Fibroblast of upper back skin (primary cell): ENCODE data around the gene MBLAC1.

ENCODE experiments used
- DNase-seq: peaks from one replicate; pipeline ENCODE4 v3.0.0-alpha.2; 2013

The MBLAC1 gene

DNA sequence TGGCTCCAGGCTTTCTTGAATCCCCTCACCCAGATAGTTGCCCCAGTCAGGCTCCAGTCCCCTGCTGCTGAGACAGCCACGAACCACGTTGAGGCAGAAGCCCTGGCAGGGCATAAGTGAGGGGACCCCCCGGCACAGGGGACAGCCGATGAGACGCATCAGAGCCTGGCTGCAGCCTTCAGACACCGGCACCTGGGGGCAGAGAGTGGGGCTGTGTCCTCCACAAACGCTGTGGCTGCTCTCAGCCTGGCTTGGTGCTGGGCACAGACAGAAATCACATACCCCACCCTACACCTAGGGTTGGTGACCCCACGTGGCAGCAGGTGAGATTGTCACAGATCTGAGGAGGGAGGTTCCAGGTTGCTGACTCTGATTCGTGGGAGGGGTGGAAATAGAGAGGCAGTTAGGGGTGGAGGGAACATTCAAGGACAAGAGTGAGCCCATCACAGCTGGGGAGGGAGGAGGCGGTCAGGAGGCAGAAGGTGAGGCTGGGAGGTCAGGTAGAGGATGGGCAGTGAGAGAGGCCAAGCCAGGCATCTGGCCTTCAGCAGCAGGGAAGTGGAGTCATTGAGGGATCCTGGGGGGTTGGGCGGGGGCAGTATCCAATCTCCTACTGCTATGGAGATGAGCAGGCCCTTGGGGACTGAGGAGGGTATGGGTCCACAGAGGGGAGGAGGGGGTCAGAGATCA lies 47.2 kb downstream of the MBLAC1 start:
- DNase-seq = no peak

DNA sequence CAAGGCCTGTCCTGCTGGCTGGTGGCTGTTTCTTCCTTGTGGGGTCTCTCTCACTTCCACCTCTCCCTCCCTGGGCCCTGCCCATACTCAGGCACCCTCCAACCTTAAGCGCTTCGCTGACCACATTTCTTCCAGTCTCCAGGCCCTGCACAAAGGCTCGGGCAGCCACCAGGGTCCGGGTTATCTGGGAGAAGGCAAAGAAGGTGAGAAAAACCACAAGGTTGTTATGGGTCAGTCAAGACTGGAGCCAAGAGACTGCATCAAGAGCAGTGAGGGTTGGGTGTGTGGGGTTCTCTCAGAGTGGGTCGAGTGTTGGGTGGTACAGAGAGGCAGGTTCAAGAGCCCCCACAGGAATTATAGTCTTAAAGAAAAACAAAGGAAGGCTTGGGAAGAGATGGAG lies 47.8 kb downstream of the MBLAC1 start:
- DNase-seq = no peak

DNA sequence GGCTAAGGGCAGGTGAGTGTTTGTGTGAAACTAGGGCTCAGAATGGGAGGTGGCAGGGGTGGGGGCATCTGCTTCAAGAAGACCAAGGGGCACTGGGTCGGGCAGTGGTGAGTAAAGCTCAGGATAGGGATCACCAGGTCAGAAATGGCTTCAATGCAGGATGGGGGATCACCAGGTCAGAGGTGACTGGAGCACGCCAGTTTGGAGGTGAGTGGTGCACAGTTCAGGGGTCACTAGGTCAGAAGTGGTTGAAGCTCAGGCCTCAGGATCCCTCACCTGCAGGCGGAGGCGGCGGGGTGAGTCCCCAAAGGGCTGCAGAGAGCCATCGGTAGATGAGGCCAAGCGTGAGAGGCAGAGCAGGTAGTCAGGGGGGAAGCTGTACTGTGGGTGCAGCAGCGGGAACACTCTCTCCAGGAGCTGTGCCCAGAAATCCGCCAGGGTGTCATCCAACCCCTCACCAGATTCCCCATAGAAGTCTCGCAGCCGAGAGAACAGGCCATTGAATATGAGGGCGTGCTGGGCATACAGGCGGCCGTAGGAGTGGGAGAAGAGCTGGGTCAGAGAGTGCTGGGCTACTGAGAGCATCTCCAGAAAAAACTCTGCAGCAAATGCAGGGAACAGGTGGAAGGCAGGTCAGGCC lies 48.6 kb downstream of the MBLAC1 start:
- no peak for DNase-seq

DNA sequence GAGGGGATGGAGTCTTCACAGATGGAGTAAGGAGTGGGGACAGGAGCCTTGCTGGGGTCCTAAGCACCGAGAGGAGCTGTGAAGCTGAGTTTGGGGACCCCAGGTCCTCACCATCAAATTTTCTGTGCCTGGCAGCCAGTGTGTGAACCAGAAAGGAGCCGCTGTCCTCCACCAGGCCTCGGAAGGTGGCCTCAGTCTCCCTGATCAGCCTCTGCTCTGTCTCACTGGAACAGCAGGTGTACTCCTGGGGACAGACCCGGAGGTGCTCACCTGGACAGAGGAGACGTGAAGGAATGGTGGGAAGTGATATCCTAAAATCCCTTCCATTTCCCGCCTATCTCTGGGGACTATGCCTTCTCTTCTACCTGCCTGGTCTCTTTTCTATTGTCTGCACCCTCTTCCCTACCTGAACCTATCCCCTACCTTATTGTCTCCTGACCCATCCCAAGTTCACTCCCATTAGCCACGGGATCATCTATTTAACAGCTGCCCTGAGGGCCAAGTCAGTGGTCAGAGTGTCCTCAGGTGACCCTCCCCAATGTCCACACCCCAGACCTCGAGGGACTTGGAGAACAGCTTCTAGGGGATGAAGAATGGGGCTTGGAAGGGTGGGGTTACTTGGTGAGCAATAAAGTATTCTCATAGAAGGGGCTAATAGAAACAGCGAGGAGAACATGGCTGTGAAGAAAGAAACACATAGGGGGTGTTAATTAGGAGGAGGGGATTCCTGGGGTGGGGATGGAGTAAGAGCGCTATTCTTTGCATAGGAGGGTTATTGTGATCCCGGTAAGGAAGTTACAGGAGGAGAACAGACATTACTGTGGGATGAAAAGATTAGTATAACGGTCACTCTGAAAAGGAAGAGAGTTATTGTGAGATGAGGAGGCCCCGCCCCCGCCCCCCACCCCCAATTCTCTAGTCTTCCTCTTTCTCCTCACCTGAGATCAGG lies 49.6 kb downstream of the MBLAC1 start:
- DNase-seq = no peak

DNA sequence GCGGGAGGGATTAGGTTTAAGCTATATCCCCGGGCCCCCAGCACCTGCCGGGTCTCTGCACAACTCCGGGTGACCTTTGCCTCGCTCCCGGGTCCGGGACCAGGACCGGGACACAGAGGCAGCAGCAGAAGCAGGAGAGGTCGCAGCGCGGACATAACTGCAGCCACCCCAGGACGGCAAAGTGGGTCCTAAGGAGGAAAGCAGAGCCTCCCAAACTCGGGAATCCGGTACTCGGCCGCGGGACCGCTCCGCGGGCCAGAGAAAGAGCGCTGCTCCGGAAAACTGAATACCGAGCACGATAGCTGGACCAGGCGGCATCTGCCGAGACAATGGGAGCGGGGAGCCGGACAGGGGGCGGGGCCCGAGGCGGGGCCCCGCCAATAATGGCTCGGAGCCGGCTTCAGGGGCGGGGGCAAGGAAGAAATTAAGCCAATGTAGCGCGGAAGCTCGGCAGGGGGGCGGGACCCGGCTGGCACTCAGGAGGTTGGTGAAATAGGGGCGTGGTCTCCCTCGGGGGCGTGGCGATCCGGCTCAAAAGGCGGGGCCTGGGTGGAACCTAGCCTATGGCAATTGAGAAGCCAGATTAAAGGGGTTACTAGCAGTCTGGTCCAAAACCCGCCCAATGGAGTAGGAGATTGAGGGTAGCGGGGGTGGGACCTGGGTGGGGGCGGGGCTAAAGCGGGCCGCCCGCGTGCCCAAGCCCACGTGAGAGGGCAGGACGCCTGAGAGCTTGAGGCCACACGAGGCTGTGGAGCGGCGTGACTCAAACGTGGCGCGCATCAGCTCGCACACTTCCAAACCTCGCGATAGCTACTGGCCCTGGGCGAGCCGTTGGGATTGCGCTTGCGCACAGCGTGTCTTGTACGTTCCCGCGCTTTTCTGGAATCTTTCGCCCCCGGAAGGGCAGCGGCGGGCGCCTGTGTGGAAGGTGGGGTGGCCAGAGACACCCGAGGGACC lies 50.6 kb downstream of the MBLAC1 start, which contains the start of the genes GPC2 and STAG3:
Gene GPC2 (minus strand): TSS at position 337 of the 957 bp plus-strand sequence. CDS start 182 bp downstream, at position 155.
Gene STAG3 (plus strand): TSS at position 874 of the 957 bp plus-strand sequence. CDS start 2,639 bp downstream, outside the sequence.
- DNase-seq = peak; percentile 97
